HG02588 (cell line): ENCODE results near the gene CCDC97.
"Not testable (repeated sequence)": the region's sequence is repeated elsewhere in the genome, so short reads cannot be mapped to it uniquely, and the experiment has no call there.

Experiments used
- ATAC-seq: cut with Tn5 transposase; IDR thresholded peaks from one replicate; pipeline ENCODE4 v1.9.1; 2021; ENCODE audit warnings: mild to moderate bottlenecking, moderate library complexity; ENCODE audit not compliant: unreplicated experiment

The CCDC97 gene

GRCh38 chr19:41330946-41331678 is 21.1 kb downstream of the CCDC97 start:
- ATAC-seq = no peak

GRCh38 chr19:41332000-41332399 is 22.0 kb downstream of the CCDC97 start:
- no peak for ATAC-seq

DNA sequence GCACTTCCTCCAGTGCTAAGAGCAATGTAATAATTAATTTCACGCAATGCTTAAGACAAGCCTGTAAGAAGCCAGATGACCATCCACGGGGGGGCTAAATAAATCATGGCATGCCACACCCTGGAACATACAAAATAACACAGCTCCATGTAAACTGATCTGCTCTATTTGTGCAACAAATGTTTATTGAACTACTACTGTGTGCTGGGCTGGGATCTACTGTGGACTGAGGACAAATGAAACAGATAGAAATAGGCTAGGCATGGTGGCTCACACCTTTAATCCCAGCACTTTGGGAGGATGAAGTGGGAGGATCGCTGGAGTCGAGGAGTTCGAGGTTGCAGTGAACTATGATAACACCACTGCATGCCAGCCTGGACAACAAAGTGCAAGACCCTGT is 22.5 kb downstream of the CCDC97 start:
- no peak for ATAC-seq

DNA sequence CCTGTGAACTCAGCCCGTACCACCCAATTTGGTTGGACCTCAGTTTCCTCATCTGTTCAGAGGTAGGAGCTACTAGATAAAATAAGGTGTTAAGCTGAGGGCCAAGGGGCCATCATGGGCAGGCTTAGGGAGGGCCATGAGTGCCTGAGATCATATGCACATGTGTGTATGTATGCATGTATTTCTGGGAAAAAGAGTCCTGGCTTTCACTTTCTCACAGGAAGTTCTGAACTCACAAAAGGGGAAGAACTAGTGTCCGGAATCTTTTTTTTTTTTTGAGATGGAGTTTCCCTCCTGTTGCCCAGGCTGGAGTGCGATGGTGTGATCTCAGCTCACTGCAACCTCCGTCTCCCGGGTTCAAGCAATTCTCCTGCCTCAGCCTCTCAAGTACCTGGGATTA is 24.8 kb downstream of the CCDC97 start:
- no peak for ATAC-seq

GRCh38 chr19:41335467-41335866 is 25.5 kb downstream of the CCDC97 start:
- no peak for ATAC-seq

GRCh38 chr19:41339936-41340335 is 30.0 kb downstream of the CCDC97 start:
- ATAC-seq = no peak

DNA sequence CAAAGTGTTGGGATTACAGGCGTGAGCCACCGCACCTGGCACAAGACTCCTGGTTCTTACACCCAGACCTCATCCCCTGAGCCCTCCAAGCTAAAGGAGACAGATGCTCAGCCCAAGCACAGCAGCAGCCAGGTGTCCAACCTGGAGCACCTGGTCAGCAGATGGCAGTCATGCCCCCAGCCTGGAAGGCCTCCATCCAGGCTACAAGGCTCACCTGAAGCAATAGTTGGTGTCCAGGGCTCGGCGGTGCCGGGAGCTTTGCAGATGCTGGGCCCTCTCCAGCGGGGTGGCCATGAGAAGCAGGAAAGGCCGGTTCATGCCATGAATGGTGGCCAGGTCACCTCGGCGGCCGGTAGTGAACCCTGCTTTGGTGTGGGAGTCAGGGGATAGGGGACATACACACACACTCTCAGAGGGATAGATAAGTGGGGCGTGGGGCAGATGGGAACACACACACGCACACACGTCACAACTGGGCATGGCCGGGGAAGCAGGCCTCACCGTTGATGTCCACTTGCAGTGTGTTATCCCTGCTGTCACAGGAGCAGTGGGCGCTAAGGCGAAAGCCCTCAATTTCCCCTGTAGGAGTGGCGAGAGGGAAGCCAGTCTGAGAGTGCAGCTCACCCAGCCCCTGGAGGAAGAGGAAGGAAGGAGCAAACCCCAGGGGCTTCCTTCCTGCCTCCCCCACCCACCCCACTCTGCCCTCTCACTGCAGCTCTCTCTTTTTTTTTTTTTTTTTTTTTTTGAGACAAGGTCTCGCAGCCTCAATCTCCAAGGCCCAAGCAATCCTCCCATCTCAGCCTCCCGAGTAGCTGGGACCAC is 31.9 kb downstream of the CCDC97 start:
- no peak for ATAC-seq

DNA sequence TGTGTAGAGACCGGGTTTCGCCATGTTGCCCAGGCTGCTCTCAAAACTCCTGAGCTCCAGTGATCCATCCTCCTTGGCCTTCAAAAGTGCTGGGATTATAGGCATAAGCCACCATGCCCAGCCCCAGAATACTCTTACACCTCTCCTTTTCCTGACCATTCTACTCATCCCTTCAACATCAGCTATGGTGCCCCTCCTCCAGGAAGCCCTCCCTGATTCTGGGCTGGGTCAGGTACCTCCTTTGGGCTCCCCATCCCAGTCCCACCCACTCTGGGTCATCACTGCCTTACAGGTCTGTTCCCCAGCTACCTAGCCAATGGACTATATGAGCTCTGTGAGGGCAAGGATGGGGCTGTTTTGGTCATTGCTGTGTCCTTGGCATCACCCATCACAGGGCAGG is 34.2 kb downstream of the CCDC97 start:
- ATAC-seq = no peak

DNA sequence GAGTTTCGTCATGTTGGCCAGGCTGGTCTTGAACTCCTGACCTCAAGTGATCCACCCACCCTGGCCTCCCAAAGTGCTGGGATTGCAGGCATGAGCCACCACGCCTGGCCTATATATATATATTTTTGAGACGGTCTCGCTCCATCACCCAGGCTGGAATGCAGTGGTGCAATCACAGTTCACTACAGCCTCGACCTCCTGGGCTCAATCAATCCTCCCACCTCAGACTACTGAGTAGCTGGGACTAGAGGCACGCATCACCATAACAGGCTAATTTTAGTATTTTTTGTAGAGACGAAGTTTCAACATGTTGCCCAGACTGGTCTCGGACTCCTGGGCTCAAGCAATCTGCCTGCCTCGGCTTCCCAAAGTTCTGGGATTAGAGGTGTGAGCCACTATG is 36.9 kb downstream of the CCDC97 start:
- ATAC-seq = not testable (repeated sequence)

DNA sequence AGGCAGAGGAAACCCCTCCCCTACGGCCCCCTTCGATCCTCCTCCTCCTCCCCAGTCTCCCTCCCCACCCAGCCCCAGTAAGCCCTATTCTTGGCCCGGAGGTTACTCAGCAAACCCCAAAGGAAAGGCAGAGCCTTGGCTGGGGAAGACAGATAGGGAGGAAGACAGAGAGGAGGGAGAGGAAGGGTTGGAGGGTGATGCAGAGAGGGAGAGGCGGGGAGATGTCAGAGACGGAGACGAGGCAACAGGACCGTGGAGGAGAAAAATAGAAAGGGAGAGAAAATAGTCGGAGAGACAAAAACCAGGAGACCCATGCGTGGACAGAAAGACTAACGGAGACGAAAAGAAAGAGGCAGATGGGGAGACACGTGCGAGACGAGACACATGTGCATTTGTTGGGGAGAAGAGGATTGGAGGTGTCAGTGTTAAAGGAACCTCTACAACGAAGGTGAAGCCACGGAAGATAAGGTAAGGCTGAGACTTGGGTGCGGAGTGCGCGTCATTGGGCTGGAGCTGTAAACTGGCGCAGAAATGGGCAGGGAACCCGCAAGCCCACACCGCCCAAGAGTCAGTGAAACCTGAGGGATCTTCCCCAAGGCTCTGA is 40.9 kb downstream of the CCDC97 start:
- ATAC-seq = no peak

GRCh38 chr19:41351339-41352245 is 41.6 kb downstream of the CCDC97 start:
- peak; percentile 40 for ATAC-seq

- no peak for ATAC-seq
These were observed 42.3 kb downstream of the CCDC97 start for GRCh38 chr19:41352279-41352608.

DNA sequence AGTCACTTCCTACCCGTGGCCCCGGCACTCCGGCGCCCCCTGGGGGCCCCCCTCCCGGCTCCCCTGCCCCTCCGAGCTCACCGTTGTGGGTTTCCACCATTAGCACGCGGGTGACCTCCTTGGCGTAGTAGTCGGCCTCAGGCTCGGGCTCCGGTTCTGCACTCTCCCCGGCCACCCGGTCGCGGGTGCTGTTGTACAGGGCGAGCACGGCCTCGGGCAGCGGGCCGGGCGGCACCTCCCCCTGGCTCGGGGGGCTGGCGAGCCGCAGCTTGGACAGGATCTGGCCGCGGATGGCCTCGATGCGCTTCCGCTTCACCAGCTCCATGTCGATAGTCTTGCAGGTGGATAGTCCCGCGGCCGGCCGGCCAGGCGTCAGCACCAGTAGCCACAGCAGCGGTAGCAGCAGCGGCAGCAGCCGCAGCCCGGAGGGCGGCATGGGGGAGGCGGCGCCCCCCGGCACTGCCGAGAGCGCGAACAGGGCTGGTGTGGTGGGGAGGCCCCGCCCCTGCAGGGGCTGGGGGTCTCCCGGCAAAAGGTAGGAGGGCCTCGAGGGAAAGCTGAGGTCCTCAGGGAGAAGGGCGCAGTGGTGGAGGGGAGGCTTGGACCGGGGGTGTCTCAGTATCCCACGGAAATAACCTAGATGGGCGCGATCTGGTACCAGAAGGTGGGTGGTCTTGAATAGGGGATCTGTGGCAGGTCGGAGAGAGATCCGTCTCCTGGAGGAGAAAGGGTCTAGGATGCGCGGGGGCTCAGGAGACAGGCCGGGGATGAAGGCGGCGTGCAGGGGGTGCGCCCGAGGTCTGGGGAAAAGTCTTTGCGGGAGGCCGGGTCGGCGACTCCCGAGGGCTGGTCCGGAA is 42.9 kb downstream of the CCDC97 start:
- no peak for ATAC-seq

GRCh38 chr19:41353466-41354342 is 43.7 kb downstream of the CCDC97 start, which contains the start of gene TGFB1:
Gene TGFB1 (minus strand): TSS chr19:41353922. CDS start chr19:41353044, 878 bp downstream.
- peak; percentile 40 for ATAC-seq

DNA sequence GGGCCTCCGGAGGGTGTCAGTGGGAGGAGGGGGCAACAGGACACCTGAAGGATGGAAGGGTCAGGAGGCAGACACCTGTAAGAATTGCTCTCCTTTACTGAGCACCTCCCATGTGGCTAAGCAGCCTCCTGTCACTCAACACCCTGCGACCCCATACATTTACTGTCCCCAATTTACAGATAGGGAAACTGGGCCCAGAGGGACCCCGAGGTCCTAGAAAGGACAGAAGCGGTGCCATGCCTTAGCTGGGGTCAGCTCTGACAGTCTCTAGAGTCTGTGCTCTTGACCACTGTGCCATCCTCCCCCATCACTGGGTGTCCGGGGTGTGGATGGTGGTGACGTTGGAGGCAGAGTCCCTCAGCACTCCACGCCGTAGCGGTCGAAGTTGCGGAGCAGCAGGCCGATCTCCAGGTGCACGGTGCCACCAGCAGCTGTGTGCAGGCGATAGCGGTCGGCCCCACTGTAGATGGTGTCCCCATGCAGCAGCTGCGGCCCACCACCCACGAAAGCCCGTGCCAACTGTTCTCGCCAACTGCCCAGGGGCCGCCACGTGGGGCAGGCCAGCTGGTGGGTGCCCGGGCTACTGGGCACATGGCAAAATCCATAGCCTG is 44.5 kb downstream of the CCDC97 start:
- ATAC-seq = no peak

GRCh38 chr19:41355035-41355434 is 45.1 kb downstream of the CCDC97 start:
- no peak for ATAC-seq

DNA sequence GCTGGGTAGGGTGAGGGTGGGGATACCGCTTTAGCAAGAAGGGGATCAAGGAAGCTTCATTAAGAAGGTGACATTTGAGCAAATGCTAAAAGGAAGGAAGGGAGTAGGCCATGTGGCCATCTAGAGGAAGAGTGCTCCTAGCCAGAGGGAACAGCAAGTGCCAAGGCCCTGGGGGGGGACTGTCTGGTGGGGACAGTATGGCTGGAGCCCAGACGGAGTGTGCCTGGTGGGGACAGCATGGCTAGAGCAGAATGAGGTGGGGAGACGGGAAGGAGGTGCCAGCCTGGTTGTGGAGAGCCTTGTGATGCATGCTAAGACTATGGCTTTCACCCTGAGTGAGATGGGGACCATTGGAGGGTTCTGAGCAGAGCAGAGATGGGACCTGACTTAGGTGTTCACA is 45.8 kb downstream of the CCDC97 start:
- no peak for ATAC-seq

DNA sequence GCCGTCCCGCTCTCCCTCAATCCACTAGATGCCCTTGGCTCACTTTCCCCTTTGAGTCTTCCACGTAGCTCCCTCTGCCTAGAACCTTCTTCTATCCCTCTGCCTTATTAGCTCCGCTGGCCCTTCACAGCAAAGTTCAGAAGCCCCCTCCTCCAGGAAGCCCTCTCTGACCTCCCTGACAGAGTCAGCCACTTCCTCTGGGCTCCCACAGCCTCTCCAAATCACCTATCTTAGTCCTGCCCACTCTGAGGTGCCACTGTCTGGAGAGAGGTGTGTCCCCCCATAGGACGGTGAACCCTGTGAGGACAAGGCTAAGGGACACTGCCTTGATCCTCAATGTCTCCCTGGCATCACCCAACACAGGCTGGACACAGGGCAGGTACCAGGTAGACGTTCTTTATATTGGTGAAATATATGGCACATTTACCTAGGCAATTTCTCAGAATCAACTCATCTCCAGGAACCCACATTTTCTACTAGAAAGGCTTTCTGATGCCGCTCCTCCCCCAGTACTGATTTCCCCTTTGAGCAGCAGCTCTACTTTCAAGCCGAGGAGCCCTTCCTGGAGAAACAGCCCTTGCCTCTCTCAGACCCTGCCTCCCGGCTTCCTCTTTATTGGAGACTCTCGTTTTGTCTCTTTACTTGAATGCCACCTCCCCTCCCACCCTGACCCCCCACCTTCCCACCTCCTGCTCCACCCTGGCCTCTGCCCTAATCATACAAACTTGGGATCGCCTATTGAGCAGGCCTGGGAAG is 47.2 kb downstream of the CCDC97 start:
- ATAC-seq = no peak
